Calu3 (cell line): ENCODE measurements around the gene SLC6A5. TPM values are rescaled to one million over a fixed set of nuclear protein-coding genes. Genes with fewer than 3 reads are reported as not detected.

Experiments used
- BruUV-seq: library from RNA; stranded (reverse); fragments of 400-500 nt; replicated peaks from 2 replicates; lab custom pipeline; 2021; lab: Mats Ljungman, UMichigan
- CTCF ChIA-PET: fragments of 300-600 bp; sonication (Branson Sonifier 250); formaldehyde crosslinking; loops from one replicate; lab custom pipeline; 2022; ENCODE audit warnings: antibody characterized with exemption; lab: Charles Lee
- DNase-seq: peaks from one replicate; pipeline ENCODE4 v3.0.0; 2022
- H3K27ac Mint-ChIP-seq: one replicate; pipeline ENCODE4 v1.8.0; 2022; ENCODE audit warnings: mixed read lengths; ENCODE audit not compliant: unreplicated experiment
- H3K27me3 Mint-ChIP-seq: one replicate; pipeline ENCODE4 v1.8.0; 2022; ENCODE audit warnings: mixed read lengths; ENCODE audit not compliant: unreplicated experiment
- H3K36me3 Mint-ChIP-seq: one replicate; pipeline ENCODE4 v1.8.0; 2022; ENCODE audit warnings: mild to moderate bottlenecking, moderate library complexity, mixed read lengths; ENCODE audit not compliant: insufficient read depth, unreplicated experiment
- H3K4me1 Mint-ChIP-seq: one replicate; pipeline ENCODE4 v1.8.0; 2022; ENCODE audit warnings: mild to moderate bottlenecking, low read depth, mixed read lengths; ENCODE audit not compliant: unreplicated experiment
- H3K4me3 Mint-ChIP-seq: one replicate; pipeline ENCODE4 v1.8.0; 2022; ENCODE audit warnings: mild to moderate bottlenecking, low read depth, moderate library complexity, mixed read lengths; ENCODE audit not compliant: unreplicated experiment
- H3K9me3 Mint-ChIP-seq: one replicate; pipeline ENCODE4 v1.8.0; 2022; ENCODE audit warnings: low read depth, mixed read lengths; ENCODE audit not compliant: unreplicated experiment
- CTCF ChIP-seq: fragments of 200-600 bp; IDR thresholded peaks from one replicate; pipeline ENCODE4 v1.8.0; 2022; ENCODE audit warnings: antibody characterized with exemption; ENCODE audit not compliant: unreplicated experiment
- intact Hi-C: fragments of 100-400 bp; cut with micrococcal nuclease; formaldehyde crosslinking; loops from one replicate; pipeline ENCODE4 v1.10.0; 2022; ENCODE audit not compliant: unreplicated experiment
- total RNA-seq: library from RNA; stranded (reverse); gene quantifications from 2 replicates; pipeline ENCODE4 v1.2.3, GENCODE V29; 2022

SLC6A5 gene
- total RNA-seq, 1 experiment from 2014 or later: not detected

GRCh38 chr11:20601221-20601914 lies 2.0 kb downstream of the SLC6A5 start:
- no peaks in the 10 kb centered on the region for H3K9me3 Mint-ChIP-seq
- CTCF ChIA-PET: no interaction called here
- no peak for DNase-seq
- no peaks in the 10 kb centered on the region for H3K4me1 Mint-ChIP-seq
- H3K27ac Mint-ChIP-seq: no peak overlapping the region
- TF ChIP-seq CTCF: no peak
- H3K36me3 Mint-ChIP-seq: no peaks in the 10 kb centered on the region
- H3K4me3 Mint-ChIP-seq: no peak overlapping the region
- intact Hi-C loops: no loop called here
- BruUV-seq: no TSS peak
- H3K27me3 Mint-ChIP-seq: peaks cover 89% of the 10 kb centered on the region

- DNase-seq: no peak
- Mint-ChIP-seq H3K4me3 (no peak overlapping the region), H3K4me1 (no peaks in the 10 kb centered on the region), H3K36me3 (no peaks in the 10 kb centered on the region), H3K9me3 (no peaks in the 10 kb centered on the region), H3K27me3 (peaks cover 93% of the 10 kb centered on the region), H3K27ac (no peak overlapping the region)
- intact Hi-C loops: no loop called here
- TF ChIP-seq CTCF: no peak
- CTCF ChIA-PET: no interaction called here
- BruUV-seq: no TSS peak
Observed at GRCh38 chr11:20604295-20604803, 4.9 kb downstream of the SLC6A5 start.

GRCh38 chr11:20604864-20605601 lies 5.6 kb downstream of the SLC6A5 start:
- H3K27ac Mint-ChIP-seq: no peak overlapping the region
- no peak overlapping the region for H3K4me3 Mint-ChIP-seq
- H3K27me3 Mint-ChIP-seq: peaks cover 93% of the 10 kb centered on the region
- H3K4me1 Mint-ChIP-seq: peaks cover 4% of the 10 kb centered on the region
- H3K36me3 Mint-ChIP-seq: no peaks in the 10 kb centered on the region
- no TSS peak for BruUV-seq
- no peak for TF ChIP-seq CTCF
- CTCF ChIA-PET: no interaction called here
- no peak for DNase-seq
- H3K9me3 Mint-ChIP-seq: no peaks in the 10 kb centered on the region
- intact Hi-C loops: no loop called here

GRCh38 chr11:20605602-20606091 lies 6.2 kb downstream of the SLC6A5 start:
- no TSS peak for BruUV-seq
- intact Hi-C loops: no loop called here
- no peaks in the 10 kb centered on the region for H3K36me3 Mint-ChIP-seq
- H3K27me3 Mint-ChIP-seq: peaks cover 93% of the 10 kb centered on the region
- peaks cover 10% of the 10 kb centered on the region for H3K4me1 Mint-ChIP-seq
- TF ChIP-seq CTCF: no peak
- DNase-seq: no peak
- no peak overlapping the region for H3K4me3 Mint-ChIP-seq
- H3K27ac Mint-ChIP-seq: no peak overlapping the region
- CTCF ChIA-PET: no interaction called here
- no peaks in the 10 kb centered on the region for H3K9me3 Mint-ChIP-seq
